Caco-2 (cell line): ENCODE data around the gene PLA2G4F. TPM values are rescaled to one million over a fixed set of nuclear protein-coding genes. Genes with fewer than 3 reads are reported as not detected.

Experiments used
- BruUV-seq: library from RNA; stranded (reverse); fragments of 400-500 nt; replicated peaks from 2 replicates; lab custom pipeline; 2021; lab: Mats Ljungman, UMichigan
- CTCF ChIA-PET: fragments of 300-600 bp; sonication (Branson Sonifier 250); formaldehyde crosslinking; loops from one replicate; lab custom pipeline; 2022; ENCODE audit warnings: antibody characterized with exemption; lab: Charles Lee
- POLR2A ChIA-PET: fragments of 300-600 bp; sonication (Branson Sonifier 250); formaldehyde crosslinking; loops from one replicate; lab custom pipeline; 2022; ENCODE audit warnings: antibody characterized with exemption; lab: Charles Lee
- DNase-seq, 2 experiments: peaks; one replicate each; pipeline versions ENCODE4 v3.0.0 to v3.0.0-alpha.2; 2020 to 2022
- H3K27me3 ChIP-seq: replicated peaks from 2 replicates; pipeline ENCODE4 v1.6.0; 2011; ENCODE audit warnings: low read length; ENCODE audit not compliant: control insufficient read depth, insufficient read depth
- H3K36me3 ChIP-seq: 2 replicates; pipeline ENCODE4 v1.5.1; 2011; ENCODE audit warnings: low read length; ENCODE audit not compliant: control insufficient read depth, insufficient read depth
- H3K4me1 ChIP-seq: fragments of 250-450 bp; sonication (Bioruptor Pico); 2 replicates; pipeline ENCODE4 v1.5.1; 2020; ENCODE audit warnings: mild to moderate bottlenecking
- H3K4me3 ChIP-seq: 2 replicates; pipeline ENCODE4 v1.5.1; 2011; ENCODE audit warnings: low read depth, mild to moderate bottlenecking, control low read depth, low read length
- H3K9me3 ChIP-seq: fragments of 250-450 bp; sonication (Bioruptor Pico); 2 replicates; pipeline ENCODE4 v1.5.1; 2020; ENCODE audit warnings: mild to moderate bottlenecking, moderate library complexity
- H3K27ac Mint-ChIP-seq: one replicate; pipeline ENCODE4 v1.8.0; 2022; ENCODE audit warnings: mixed read lengths; ENCODE audit not compliant: unreplicated experiment
- H3K27me3 Mint-ChIP-seq: one replicate; pipeline ENCODE4 v1.8.0; 2022; ENCODE audit warnings: mixed read lengths; ENCODE audit not compliant: insufficient read depth, unreplicated experiment
- H3K36me3 Mint-ChIP-seq: one replicate; pipeline ENCODE4 v1.8.0; 2022; ENCODE audit warnings: mild to moderate bottlenecking, mixed read lengths; ENCODE audit not compliant: insufficient read depth, unreplicated experiment
- H3K4me1 Mint-ChIP-seq: one replicate; pipeline ENCODE4 v1.8.0; 2022; ENCODE audit warnings: low read depth, mixed read lengths; ENCODE audit not compliant: unreplicated experiment
- H3K4me3 Mint-ChIP-seq: one replicate; pipeline ENCODE4 v1.8.0; 2022; ENCODE audit warnings: mild to moderate bottlenecking, moderate library complexity, mixed read lengths; ENCODE audit not compliant: unreplicated experiment
- H3K9me3 Mint-ChIP-seq: one replicate; pipeline ENCODE4 v1.8.0; 2022; ENCODE audit warnings: mixed read lengths; ENCODE audit not compliant: unreplicated experiment
- intact Hi-C: fragments of 100-400 bp; cut with micrococcal nuclease; formaldehyde crosslinking; loops from one replicate; pipeline ENCODE4 v1.10.0; 2022; ENCODE audit not compliant: unreplicated experiment
- total RNA-seq: library from RNA; stranded (reverse); gene quantifications from 2 replicates; pipeline ENCODE4 v1.2.3, GENCODE V29; 2022
- TF ChIP-seq, protein P1 (sequence below), 2 experiments: fragments of 200-600 bp in 1 of 2; IDR thresholded peaks; 1 replicate in 1 of 2; 2 replicates in 1 of 2; pipeline versions ENCODE4 v1.5.1 to v1.8.0; 2011 to 2022; ENCODE audit warnings: antibody characterized with exemption in 1 of 2, control low read depth in 1 of 2, inconsistent platforms in 1 of 2, low read depth in 1 of 2, low read length in 1 of 2, mild to moderate bottlenecking in 1 of 2, moderate library complexity in 1 of 2; ENCODE audit not compliant: insufficient read depth in 1 of 2, severe bottlenecking in 1 of 2, unreplicated experiment in 1 of 2

The PLA2G4F gene
- total RNA-seq, 1 experiment from 2014 or later = 2.9 TPM

DNA sequence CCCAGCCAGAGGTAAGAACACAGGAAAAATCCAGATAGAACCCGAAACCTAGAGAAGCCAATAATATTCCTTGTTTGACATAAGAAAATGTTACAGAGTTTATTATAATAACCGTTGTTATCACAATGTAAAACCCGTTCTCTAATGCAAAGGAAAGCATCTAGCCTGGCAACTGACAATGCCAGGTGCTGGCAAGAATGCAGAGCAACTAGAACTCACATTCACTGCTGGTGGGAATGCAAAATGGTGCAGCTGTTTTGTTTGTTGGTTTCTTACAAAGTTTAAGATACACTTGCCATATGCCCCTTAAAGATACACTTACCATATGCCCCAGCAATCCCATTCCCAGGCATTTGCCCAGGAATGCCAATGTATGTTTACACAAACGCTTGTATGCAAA lies 28.3 kb upstream of the PLA2G4F start:
- no peak overlapping the region for H3K4me3 Mint-ChIP-seq
- no TSS peak for BruUV-seq
- CTCF ChIA-PET = no interaction called here

DNA sequence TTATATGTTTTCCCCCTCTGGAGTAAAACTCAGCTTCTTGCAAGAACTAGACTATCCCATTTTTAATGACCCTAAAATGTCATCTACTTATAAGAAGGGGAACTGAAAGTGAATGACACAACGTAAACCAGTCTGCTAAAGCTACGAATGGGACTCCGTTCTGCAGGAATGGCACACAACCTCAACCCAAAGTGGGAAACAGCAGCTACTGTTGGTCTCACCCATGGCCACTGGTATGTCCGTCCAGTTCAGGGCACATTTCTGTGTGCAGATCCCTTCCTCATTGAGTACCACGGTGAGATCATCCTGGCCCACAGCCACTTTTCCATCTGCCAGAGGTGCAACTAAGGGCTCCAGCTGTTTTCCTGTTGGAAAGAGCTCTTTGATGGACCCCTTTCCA lies 27.9 kb upstream of the PLA2G4F start:
- Mint-ChIP-seq H3K4me1 (no peaks in the 10 kb centered on the region), H3K27ac (no peak overlapping the region), H3K9me3 (no peaks in the 10 kb centered on the region), H3K36me3 (peaks cover 39% of the 10 kb centered on the region), H3K4me3 (no peak overlapping the region), H3K27me3 (no peaks in the 10 kb centered on the region)
- CTCF ChIA-PET = no interaction called here
- H3K9me3 ChIP-seq = no peaks in the 10 kb centered on the region
- H3K4me1 ChIP-seq = no peaks in the 10 kb centered on the region
- no TSS peak for BruUV-seq
- intact Hi-C loops = no loop called here
- no peak overlapping the region for H3K4me3 ChIP-seq
- H3K36me3 ChIP-seq = no peaks in the 10 kb centered on the region; the same call in 1 of the 2 replicates
- no peaks in the 10 kb centered on the region for H3K27me3 ChIP-seq
- DNase-seq = no peak
- TF ChIP-seq, protein P1, sequence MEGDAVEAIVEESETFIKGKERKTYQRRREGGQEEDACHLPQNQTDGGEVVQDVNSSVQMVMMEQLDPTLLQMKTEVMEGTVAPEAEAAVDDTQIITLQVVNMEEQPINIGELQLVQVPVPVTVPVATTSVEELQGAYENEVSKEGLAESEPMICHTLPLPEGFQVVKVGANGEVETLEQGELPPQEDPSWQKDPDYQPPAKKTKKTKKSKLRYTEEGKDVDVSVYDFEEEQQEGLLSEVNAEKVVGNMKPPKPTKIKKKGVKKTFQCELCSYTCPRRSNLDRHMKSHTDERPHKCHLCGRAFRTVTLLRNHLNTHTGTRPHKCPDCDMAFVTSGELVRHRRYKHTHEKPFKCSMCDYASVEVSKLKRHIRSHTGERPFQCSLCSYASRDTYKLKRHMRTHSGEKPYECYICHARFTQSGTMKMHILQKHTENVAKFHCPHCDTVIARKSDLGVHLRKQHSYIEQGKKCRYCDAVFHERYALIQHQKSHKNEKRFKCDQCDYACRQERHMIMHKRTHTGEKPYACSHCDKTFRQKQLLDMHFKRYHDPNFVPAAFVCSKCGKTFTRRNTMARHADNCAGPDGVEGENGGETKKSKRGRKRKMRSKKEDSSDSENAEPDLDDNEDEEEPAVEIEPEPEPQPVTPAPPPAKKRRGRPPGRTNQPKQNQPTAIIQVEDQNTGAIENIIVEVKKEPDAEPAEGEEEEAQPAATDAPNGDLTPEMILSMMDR (IDR thresholded peaks at IDR 0.05; ENCODE audit: insufficient read depth in 1 of 2, low read depth in 1 of 2, low read length in 1 of 2, severe bottlenecking in 1 of 2, unreplicated experiment in 1 of 2) = no peak
- POLR2A ChIA-PET = no interaction called here

More for the DNA sequence above, 28.3 kb upstream of the PLA2G4F start:
- Mint-ChIP-seq H3K27ac (no peak overlapping the region), H3K9me3 (no peaks in the 10 kb centered on the region), H3K36me3 (peaks cover 38% of the 10 kb centered on the region), H3K4me1 (no peaks in the 10 kb centered on the region), H3K27me3 (no peaks in the 10 kb centered on the region)
- no peaks in the 10 kb centered on the region for H3K4me1 ChIP-seq
- TF ChIP-seq, protein P1 (IDR thresholded peaks at IDR 0.05; ENCODE audit: insufficient read depth in 1 of 2, low read depth in 1 of 2, low read length in 1 of 2, severe bottlenecking in 1 of 2, unreplicated experiment in 1 of 2) = no peak
- no peak overlapping the region for H3K4me3 ChIP-seq
- H3K27me3 ChIP-seq = no peaks in the 10 kb centered on the region
- no peaks in the 10 kb centered on the region; the same call in 1 of the 2 replicates for H3K36me3 ChIP-seq
- POLR2A ChIA-PET = no interaction called here
- no peaks in the 10 kb centered on the region for H3K9me3 ChIP-seq
- intact Hi-C loops = no loop called here
- no peak for DNase-seq

DNA sequence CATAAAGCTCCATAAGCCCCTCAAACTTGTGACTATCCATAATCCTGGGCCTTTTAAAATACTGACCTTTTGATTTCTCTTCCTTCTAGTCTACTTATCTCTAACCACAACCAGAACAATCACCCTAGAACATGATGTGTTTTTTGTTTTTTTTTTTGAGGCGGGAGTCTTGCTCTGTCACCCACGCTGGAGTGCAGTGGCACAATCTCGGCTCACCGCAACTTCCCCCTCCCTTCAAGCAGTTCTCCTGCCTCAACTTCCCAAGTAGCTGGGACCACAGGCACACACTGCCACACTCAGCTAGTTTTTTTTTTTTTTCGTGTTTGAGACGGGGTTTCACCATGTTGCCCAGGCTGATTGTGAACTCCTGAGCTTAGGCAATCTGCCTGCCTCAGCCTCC lies 26.5 kb upstream of the PLA2G4F start:
- peaks cover 45% of the 10 kb centered on the region for H3K36me3 Mint-ChIP-seq
- H3K27me3 ChIP-seq = no peaks in the 10 kb centered on the region
- H3K36me3 ChIP-seq = no peaks in the 10 kb centered on the region; the same call in 1 of the 2 replicates
- DNase-seq = no peak
- no TSS peak for BruUV-seq
- no peaks in the 10 kb centered on the region for H3K9me3 ChIP-seq
- no peaks in the 10 kb centered on the region for H3K9me3 Mint-ChIP-seq
- ChIA-PET POLR2A (no interaction called here), CTCF (no interaction called here)
- TF ChIP-seq, protein P1 (IDR thresholded peaks at IDR 0.05; ENCODE audit: insufficient read depth in 1 of 2, low read depth in 1 of 2, low read length in 1 of 2, severe bottlenecking in 1 of 2, unreplicated experiment in 1 of 2) = no peak
- H3K27me3 Mint-ChIP-seq = no peaks in the 10 kb centered on the region
- H3K4me1 Mint-ChIP-seq = no peaks in the 10 kb centered on the region
- H3K4me1 ChIP-seq = no peaks in the 10 kb centered on the region
- no peak overlapping the region for H3K4me3 Mint-ChIP-seq
- peak overlapping the region; percentile 30 for H3K27ac Mint-ChIP-seq
- H3K4me3 ChIP-seq = no peak overlapping the region
- intact Hi-C loops = no loop called here
